NCI-H748 treated with DMSO at 0.1 percent for 48 hours (cell line): Measurements from ENCODE around the gene TMEM117.

Experiments
- DNase-seq: peaks from one replicate; lab custom pipeline; 2025; lab: John Stamatoyannopoulos, UW

TMEM117 gene

GRCh38 chr12:43964033-43964432 is 128.2 kb downstream of the TMEM117 start:
- no peak for DNase-seq

DNA sequence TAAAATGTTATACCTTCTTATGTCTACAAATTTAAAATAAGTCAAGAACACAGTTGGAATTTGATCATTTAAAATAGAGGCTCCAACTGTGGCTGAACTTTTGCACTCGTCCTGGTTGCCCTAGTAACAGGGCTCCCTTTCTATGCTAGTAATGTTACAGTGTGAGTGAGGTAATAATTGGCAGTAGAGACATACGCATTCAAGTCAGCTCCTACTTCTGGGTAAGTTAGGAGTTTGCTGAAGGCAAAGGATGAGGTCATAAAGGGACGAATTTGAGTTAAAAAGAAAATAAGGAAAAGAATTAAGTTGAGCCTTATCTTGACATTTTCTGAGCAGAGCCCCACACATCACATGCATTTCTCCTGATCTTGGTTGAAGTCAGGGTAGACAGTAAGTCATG is 129.1 kb downstream of the TMEM117 start:
- DNase-seq: no peak

- no peak for DNase-seq
These were observed 130.0 kb downstream of the TMEM117 start for GRCh38 chr12:43965899-43966298.

DNA sequence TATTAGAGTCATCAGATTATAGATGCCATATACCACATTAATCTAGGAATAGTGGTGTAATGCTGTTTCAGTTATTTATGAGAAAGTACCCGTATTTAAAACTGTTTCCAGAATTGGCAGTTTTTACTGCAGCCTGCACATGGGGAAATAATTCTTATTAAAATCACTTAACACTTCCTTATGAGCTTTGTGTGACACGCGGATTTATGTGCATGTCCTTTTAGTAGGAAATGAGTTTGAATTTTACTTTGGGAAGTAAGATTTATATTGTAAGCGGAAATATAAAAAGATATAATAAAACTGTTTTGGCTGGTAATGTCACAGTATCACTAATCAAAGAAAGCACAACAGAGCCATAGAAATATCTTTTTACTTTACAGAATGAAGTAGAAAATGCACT is 132.9 kb downstream of the TMEM117 start:
- no peak for DNase-seq

- no peak for DNase-seq
These were observed 134.0 kb downstream of the TMEM117 start for GRCh38 chr12:43969882-43970281.

DNA sequence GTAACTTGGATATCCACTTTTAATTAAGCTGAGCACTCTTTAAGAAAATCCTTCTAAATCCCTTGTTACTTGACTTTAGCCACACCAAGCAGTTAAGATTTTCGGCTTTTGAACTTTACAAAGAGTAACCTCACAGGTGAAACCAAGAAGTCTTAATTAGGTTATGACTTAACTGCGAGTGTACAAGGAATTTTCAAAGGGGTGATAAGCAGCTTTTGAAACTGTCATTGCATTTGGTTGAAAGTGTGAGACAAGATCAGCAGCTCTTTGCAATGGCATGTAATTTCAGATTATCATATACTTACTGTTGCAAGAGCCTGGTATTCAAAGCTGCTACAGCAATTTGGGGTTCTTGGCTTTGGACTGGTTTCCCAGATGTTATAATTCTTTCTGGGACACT is 137.5 kb downstream of the TMEM117 start:
- DNase-seq: no peak

GRCh38 chr12:43973993-43974392 is 138.1 kb downstream of the TMEM117 start:
- no peak for DNase-seq

DNA sequence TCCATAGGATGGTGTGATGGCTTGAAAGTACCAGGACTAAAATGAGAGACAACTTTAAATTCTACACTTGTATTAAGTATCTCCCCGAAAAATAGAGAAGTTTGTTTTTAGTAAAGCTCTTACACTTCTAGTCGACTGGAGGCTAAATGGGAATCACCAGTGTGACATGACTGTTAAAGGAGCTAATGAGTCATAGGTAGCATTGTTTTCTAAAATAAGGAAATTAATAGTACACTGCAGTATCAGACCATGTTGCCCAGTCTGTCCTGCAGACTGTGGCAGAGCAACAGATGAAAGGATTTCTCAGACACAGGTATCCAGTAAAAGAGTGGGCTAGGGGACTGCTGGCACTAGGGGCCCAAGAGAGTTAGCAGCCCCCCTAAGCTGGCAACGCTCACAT is 140.1 kb downstream of the TMEM117 start:
- no peak for DNase-seq

- DNase-seq: no peak
These were observed 142.7 kb downstream of the TMEM117 start for GRCh38 chr12:43978556-43978955.

GRCh38 chr12:43979450-43979849 is 143.6 kb downstream of the TMEM117 start:
- no peak for DNase-seq

GRCh38 chr12:43980627-43981191 is 144.8 kb downstream of the TMEM117 start:
- no peak for DNase-seq

GRCh38 chr12:43981726-43982125 is 145.8 kb downstream of the TMEM117 start:
- no peak for DNase-seq

- no peak for DNase-seq
These were observed 146.7 kb downstream of the TMEM117 start for GRCh38 chr12:43982544-43982943.

DNA sequence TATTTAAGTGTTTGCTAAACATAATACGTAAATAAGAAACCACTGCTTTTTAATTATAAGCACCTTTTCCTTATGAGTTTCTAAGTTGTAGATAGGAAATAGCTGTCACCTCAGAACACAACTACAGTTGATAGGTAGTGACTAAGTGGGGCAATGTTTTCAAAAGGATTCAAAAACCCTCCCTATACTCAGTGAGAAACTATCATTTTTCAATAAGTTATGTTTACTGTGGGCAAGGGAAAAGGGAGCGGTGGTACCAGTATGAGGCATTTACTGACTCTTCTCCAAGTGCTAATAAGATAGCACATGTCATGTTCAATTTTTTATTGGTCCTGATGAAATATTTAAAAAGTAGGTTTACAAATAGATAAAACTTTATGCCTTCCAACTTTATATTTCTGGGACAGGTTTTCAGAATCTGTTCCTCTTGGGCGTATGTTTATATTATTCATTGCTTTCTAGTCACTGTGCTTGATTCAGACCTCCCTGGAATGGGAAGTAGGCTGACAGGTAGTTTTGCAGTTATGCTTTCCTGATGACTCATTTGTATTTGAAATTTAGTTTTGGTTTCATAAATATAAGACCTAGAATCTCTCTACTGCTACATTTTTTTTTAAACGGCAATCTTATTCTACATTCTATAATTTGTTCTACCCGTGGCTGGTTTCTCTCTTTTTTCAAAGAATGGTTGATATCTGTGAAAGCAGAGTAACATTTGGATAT is 153.1 kb downstream of the TMEM117 start:
- DNase-seq: no peak

DNA sequence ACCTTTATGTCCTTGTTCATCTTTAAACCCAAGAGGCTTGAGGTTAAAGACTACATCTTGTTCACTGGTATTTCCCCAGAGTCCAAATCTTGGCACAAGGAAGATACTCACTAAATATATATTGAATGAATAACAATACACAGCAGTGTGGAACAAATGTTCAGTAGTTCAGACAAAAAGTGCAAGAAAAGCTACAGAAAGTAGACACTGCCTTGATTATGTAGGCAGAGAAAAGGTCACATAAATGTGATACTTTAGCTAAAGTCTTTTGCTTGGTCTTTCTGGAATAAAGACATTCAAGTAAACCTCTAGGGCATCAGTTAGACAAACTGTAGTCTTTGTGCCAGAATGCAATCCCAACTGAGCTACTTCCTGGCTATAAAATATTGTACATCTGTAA is 157.0 kb downstream of the TMEM117 start:
- DNase-seq: no peak

GRCh38 chr12:44000309-44000952 is 164.6 kb downstream of the TMEM117 start:
- no peak for DNase-seq

GRCh38 chr12:44002607-44003006 is 166.7 kb downstream of the TMEM117 start:
- no peak for DNase-seq

DNA sequence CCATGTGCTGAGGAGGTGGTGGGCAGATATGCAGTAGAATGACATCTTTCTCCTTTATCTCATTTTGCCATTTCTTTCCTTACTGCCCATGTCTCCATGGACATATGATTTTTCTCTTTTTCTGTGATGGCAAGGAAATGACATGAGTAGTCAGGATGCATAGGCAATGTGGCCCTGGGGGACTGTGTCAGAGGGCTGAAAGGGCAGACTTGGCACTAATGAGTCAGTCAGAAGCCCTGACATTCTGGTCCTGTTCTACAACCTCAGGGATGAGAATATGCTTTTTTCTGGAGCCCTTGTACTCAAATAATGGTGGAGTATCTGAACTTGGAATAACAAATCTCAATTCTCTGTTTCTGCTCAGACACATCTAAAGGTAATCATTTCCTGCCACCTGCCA is 167.8 kb downstream of the TMEM117 start:
- no peak for DNase-seq

DNA sequence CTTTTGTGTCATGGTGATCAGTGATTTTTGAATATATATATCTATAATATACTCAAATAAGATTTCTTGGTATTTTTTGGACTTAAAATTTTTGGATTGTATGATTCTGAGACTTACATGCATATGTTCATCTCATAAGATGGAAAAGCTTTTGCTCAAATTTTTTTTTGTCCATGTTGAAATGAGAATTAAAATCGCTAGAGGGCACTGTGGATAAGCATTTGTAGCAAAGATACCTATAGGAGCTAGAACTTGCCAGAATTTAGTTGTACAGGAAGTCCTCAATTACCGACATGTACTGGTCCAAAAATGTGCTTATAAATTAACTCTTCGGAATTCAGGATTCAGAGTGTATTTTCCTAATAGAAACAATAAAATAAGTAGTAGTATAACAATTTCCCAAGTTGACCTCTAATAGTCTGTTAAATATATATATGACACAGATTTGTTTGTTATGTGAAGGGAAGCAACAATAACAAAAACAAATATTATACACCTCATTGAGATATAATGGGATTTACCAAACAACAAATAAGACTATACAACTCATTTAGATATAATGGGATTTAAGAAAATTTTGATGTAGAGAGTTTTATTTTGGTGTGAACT is 179.6 kb downstream of the TMEM117 start:
- peak; percentile 44 for DNase-seq

- DNase-seq: no peak
These were observed 181.3 kb downstream of the TMEM117 start for GRCh38 chr12:44017216-44017615.

GRCh38 chr12:44019118-44019517 is 183.2 kb downstream of the TMEM117 start:
- no peak for DNase-seq

- DNase-seq: no peak
These were observed 184.7 kb downstream of the TMEM117 start for GRCh38 chr12:44020555-44020954.

DNA sequence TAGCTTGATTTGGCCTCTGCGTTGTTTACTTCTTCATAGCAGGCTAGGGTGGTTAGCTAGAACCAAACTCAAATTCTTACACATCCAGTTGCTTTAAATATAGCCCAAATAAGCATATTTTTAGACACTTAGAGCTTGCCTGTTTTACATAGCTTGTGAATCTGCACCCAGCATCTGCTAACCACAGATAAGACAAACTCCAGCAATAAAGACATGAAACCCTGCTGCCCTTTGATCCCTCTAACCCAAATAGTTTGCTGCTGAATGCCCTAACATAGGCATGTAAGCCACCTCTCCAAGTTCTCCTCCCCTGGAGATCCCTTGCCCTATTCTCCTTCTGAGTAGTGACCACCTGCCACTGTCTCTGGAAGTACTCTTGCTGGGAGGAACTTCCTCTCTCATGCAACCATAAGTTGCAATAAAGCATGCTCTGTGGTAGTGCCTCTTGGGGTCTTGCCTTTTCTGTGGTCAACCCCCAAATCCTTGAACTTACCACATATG is 185.6 kb downstream of the TMEM117 start:
- no peak for DNase-seq
